ENCODE results near the gene SIGLEC6.

The SIGLEC6 gene

GRCh38 chr19:51514866-51515481, 16.5 kb downstream of the SIGLEC6 start:
- no peak for TF ChIP-seq Cebpa-rat (IDR thresholded peaks at IDR 0.05)
- no peaks in the 10 kb centered on the region for H3K36me3 ChIP-seq

GRCh38 chr19:51513968-51514367, 17.5 kb downstream of the SIGLEC6 start:
- no peak for TF ChIP-seq Cebpa-rat (IDR thresholded peaks at IDR 0.05)
- no peaks in the 10 kb centered on the region for H3K27me3 ChIP-seq
- no peak overlapping the region for H3K4me3 ChIP-seq

More at GRCh38 chr19:51514866-51515481, 16.5 kb downstream of the SIGLEC6 start:
- Histone ChIP-seq H3K4me3 (no peak overlapping the region), H3K4me1 (no peaks in the 10 kb centered on the region), H3K27me3 (no peaks in the 10 kb centered on the region), H3K27ac (no peak overlapping the region), H3K9ac (no peak overlapping the region), H4K20me1 (no peaks in the 10 kb centered on the region), H3K4me2 (no peak overlapping the region), H3K9me3 (peaks cover 9% of the 10 kb centered on the region; the same call in 1 of the 2 replicates)

DNA sequence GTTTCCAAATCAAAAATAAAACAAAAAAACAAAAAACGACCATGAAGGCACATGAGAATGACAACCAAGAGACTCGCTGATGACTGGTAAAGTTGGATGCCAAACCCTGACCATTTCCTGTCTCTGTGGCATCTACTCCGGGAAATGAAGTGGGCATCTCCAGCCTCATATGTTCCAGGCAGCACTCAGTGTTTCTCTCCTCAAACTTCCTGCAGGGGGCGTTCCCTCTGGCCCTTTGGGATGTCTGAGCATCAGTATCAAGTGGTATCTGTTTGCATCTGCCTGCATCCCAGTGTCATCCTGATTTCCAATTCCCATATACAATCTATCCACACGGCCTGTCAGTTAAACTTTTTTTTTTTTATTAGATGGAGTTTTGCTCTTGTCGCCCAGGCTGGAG, 20.1 kb downstream of the SIGLEC6 start:
- Histone ChIP-seq H3K36me3 (no peaks in the 10 kb centered on the region), H3K27ac (no peak overlapping the region), H3K4me3 (no peak overlapping the region), H3K4me2 (no peak overlapping the region), H3K4me1 (no peaks in the 10 kb centered on the region), H3K9ac (no peak overlapping the region), H3K9me3 (no peaks in the 10 kb centered on the region), H3K27me3 (no peaks in the 10 kb centered on the region), H4K20me1 (no peaks in the 10 kb centered on the region)
- no peak for TF ChIP-seq Cebpa-rat (IDR thresholded peaks at IDR 0.05)

More at GRCh38 chr19:51513968-51514367, 17.5 kb downstream of the SIGLEC6 start:
- H3K27ac ChIP-seq = no peak overlapping the region
- H3K4me1 ChIP-seq = no peaks in the 10 kb centered on the region
- no peak overlapping the region for H3K4me2 ChIP-seq
- no peaks in the 10 kb centered on the region for H4K20me1 ChIP-seq
- H3K9me3 ChIP-seq = peaks cover 9% of the 10 kb centered on the region; the same call in 1 of the 2 replicates
- no peak overlapping the region for H3K9ac ChIP-seq
- no peaks in the 10 kb centered on the region for H3K36me3 ChIP-seq

DNA sequence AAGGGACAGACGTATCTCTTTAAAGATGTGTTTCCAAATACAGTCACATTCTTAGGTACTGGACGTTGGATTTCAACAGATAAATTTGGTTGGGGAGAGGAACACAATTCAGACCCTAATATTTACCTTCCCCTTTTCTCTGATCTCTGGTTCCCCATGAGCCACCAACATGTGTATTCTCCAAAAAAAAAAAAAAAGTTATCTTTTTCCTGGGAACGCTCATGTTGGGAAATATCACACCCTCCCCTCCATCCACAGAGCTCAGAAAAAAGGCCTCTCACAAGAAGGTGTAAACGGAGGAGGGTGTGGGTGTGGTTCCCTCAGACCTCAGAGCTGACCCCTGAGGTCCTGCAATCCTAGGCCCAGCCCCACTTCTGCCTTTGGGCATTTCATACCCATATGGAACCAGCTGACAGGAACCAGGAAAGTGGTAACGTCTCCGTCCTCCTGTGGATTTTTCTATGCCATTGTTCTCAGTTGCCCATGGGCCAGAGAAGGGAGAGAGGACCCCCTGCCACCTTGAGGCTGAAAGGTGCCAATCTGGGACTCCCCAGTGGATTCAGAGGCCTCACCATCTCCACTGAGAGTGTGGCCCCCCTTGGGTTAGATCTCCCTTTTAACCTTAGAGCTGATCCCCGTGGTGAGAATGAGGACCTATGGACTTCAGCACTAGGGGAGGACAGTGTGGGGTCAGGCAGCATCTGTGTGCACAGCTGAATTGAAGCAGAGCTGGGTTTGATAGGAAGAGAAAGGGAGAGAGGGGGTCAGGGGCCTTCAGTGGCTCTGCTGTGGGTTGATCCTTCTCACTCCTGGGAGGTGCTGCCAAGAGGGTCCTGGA, 21.4 kb downstream of the SIGLEC6 start:
- no peak overlapping the region for H3K27ac ChIP-seq
- H3K4me2 ChIP-seq = no peak overlapping the region
- no peak overlapping the region for H3K9ac ChIP-seq

GRCh38 chr19:51508059-51508733, 23.3 kb downstream of the SIGLEC6 start:
- H3K4me3 ChIP-seq = no peak overlapping the region
- no peak overlapping the region for H3K4me2 ChIP-seq
- no peak overlapping the region for H3K27ac ChIP-seq
- no peak for TF ChIP-seq Cebpa-rat (IDR thresholded peaks at IDR 0.05)
- H3K27me3 ChIP-seq = no peaks in the 10 kb centered on the region
- H4K20me1 ChIP-seq = no peaks in the 10 kb centered on the region
- H3K9me3 ChIP-seq = no peaks in the 10 kb centered on the region
- H3K4me1 ChIP-seq = no peaks in the 10 kb centered on the region
- no peaks in the 10 kb centered on the region for H3K36me3 ChIP-seq
- H3K9ac ChIP-seq = no peak overlapping the region

More for the DNA sequence above, 21.4 kb downstream of the SIGLEC6 start:
- Histone ChIP-seq H4K20me1 (no peaks in the 10 kb centered on the region), H3K9me3 (no peaks in the 10 kb centered on the region), H3K27me3 (no peaks in the 10 kb centered on the region), H3K36me3 (no peaks in the 10 kb centered on the region), H3K4me3 (no peak overlapping the region), H3K4me1 (no peaks in the 10 kb centered on the region)
- no peak for TF ChIP-seq Cebpa-rat (IDR thresholded peaks at IDR 0.05)

GRCh38 chr19:51507640-51508058, 23.8 kb downstream of the SIGLEC6 start:
- no peaks in the 10 kb centered on the region for H3K27me3 ChIP-seq
- no peak overlapping the region for H3K4me3 ChIP-seq
- H4K20me1 ChIP-seq = no peaks in the 10 kb centered on the region
- no peaks in the 10 kb centered on the region for H3K9me3 ChIP-seq
- H3K36me3 ChIP-seq = no peaks in the 10 kb centered on the region
- TF ChIP-seq Cebpa-rat (IDR thresholded peaks at IDR 0.05) = no peak
- no peak overlapping the region for H3K4me2 ChIP-seq
- H3K4me1 ChIP-seq = no peaks in the 10 kb centered on the region
- H3K9ac ChIP-seq = no peak overlapping the region
- no peak overlapping the region for H3K27ac ChIP-seq

GRCh38 chr19:51507192-51507591, 24.3 kb downstream of the SIGLEC6 start:
- Histone ChIP-seq H3K27ac (no peak overlapping the region), H4K20me1 (no peaks in the 10 kb centered on the region), H3K4me1 (peaks cover 2% of the 10 kb centered on the region; the same call in 1 of the 2 replicates), H3K9me3 (no peaks in the 10 kb centered on the region), H3K4me2 (no peak overlapping the region), H3K9ac (no peak overlapping the region), H3K36me3 (no peaks in the 10 kb centered on the region), H3K4me3 (no peak overlapping the region), H3K27me3 (no peaks in the 10 kb centered on the region)
- no peak for TF ChIP-seq Cebpa-rat (IDR thresholded peaks at IDR 0.05)

DNA sequence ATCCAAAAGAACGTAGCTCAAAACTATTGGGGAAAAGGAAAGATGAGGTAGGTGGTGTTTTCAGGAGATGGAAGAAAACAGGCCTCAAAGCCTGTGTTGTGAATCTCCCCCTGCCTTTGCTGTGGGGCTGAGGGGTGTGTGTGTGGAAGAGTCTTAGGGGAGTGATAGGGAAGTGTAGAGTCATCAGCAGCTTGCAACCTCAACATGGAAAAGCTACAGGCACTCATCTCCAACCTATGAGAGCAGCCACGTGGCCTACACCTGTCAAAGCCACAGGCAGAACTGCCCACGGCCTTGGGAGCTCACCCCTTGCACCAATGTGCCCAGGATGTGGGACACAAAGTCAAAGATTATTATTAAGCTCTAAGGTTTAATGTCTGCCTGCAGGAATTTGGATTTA, 25.6 kb downstream of the SIGLEC6 start:
- Histone ChIP-seq H3K27ac (no peak overlapping the region), H3K4me1 (peaks cover 14% of the 10 kb centered on the region), H3K4me3 (no peak overlapping the region), H3K27me3 (no peaks in the 10 kb centered on the region), H3K9ac (no peak overlapping the region), H4K20me1 (no peaks in the 10 kb centered on the region), H3K36me3 (no peaks in the 10 kb centered on the region), H3K4me2 (no peak overlapping the region), H3K9me3 (no peaks in the 10 kb centered on the region)
- no peak for TF ChIP-seq Cebpa-rat (IDR thresholded peaks at IDR 0.05)

DNA sequence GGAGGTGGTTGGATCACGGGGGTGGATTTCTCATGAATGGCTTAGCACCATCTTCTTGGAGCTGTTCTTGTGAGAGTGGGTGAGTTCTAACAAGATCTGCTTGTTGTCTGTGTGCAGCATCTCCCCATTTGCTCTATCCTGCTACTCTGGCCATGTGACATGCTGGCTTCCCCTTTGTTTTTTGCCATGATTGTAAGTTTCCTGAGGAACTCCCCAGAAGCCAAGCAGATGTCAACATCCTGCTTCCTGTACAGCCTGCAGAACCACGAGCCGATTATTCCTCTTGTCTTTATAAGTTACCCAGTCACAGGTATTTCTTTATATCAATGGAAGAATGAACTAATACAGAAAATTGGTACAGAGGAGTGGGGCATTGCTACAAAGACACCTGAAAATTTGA, 27.6 kb downstream of the SIGLEC6 start:
- no peak for TF ChIP-seq Cebpa-rat (IDR thresholded peaks at IDR 0.05)
- Histone ChIP-seq H3K27ac (no peak overlapping the region), H3K36me3 (no peaks in the 10 kb centered on the region), H3K4me2 (no peak overlapping the region), H3K4me1 (peaks cover 15% of the 10 kb centered on the region), H3K4me3 (no peak overlapping the region), H3K9ac (no peak overlapping the region), H4K20me1 (no peaks in the 10 kb centered on the region), H3K27me3 (no peaks in the 10 kb centered on the region), H3K9me3 (no peaks in the 10 kb centered on the region)

All from BLaER1 (cell line).